Measurements from ENCODE around the gene SNRPA1.
A peak's percentile ranks its signal among the peaks of the same experiment; 100 is the strongest.
"Not testable (repeated sequence)": the region's sequence is repeated elsewhere in the genome, so short reads cannot be mapped to it uniquely, and the experiment has no call there.

The SNRPA1 gene

DNA sequence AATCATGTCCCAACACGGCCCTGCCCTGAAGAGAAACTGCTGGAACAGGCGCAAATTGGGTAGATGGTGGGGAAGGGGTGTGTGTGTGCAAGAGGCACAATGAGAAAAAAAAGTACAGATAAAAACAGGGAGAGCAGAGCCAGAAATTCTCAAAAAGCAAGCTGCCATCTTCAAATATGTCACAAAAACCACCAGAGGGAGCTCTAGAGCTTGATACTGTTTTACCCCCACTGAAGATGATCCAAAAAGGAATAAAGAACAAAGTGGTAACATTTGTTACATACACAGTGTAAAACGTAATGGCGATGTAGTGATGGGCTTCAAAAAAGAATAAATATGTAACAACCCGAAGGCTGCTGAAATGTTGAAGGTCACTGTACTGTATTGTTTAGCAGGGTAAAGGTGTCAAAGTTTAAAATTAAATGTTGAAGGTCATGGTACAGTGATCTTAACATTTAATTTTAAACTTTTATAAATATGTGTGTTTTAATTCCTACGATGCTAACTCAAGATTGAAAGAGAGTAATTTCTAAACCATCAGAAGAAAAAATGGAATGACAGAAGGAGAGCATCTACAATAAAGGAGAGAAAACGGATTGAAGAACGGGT, 6.0 kb downstream of the SNRPA1 start:
- no peaks in the 10 kb centered on the region for H3K27me3 Mint-ChIP-seq (ENCODE audit: low read depth)
- TF ChIP-seq, protein P1, sequence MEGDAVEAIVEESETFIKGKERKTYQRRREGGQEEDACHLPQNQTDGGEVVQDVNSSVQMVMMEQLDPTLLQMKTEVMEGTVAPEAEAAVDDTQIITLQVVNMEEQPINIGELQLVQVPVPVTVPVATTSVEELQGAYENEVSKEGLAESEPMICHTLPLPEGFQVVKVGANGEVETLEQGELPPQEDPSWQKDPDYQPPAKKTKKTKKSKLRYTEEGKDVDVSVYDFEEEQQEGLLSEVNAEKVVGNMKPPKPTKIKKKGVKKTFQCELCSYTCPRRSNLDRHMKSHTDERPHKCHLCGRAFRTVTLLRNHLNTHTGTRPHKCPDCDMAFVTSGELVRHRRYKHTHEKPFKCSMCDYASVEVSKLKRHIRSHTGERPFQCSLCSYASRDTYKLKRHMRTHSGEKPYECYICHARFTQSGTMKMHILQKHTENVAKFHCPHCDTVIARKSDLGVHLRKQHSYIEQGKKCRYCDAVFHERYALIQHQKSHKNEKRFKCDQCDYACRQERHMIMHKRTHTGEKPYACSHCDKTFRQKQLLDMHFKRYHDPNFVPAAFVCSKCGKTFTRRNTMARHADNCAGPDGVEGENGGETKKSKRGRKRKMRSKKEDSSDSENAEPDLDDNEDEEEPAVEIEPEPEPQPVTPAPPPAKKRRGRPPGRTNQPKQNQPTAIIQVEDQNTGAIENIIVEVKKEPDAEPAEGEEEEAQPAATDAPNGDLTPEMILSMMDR (IDR thresholded peaks at IDR 0.05; ENCODE audit: unreplicated experiment in 3 of 3) = peak; percentile 56 to 60 (median 58)
- H3K36me3 Mint-ChIP-seq (ENCODE audit: low read depth) = peaks cover 55% of the 10 kb centered on the region
- H3K4me1 Mint-ChIP-seq = peaks cover 18% of the 10 kb centered on the region
- H3K27ac Mint-ChIP-seq = no peak overlapping the region
- no peaks in the 10 kb centered on the region for H3K9me3 Mint-ChIP-seq
- no peak overlapping the region for H3K4me3 Mint-ChIP-seq

DNA sequence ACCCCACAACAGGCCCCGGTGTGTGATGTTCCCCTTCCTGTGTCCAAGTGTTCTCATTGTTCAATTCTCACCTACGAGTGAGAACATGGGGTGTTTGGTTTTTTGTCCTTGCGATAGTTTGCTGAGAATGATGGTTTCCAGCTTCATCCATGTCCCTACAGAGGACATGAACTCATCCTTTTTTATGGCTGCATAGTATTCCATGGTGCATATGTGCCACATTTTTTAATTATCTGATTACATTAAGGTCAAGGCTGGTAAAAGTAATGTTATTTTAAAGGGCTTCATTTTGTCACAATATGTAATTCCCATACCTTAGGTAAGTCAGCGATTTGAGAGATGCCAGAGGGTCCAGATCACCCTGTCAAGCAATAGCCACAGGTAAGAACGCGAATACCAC, 7.7 kb downstream of the SNRPA1 start:
- H3K4me1 Mint-ChIP-seq; H3K4me3 Mint-ChIP-seq; H3K9me3 Mint-ChIP-seq; H3K27ac Mint-ChIP-seq; H3K27me3 Mint-ChIP-seq (ENCODE audit: low read depth): not testable (repeated sequence)
- H3K36me3 Mint-ChIP-seq (ENCODE audit: low read depth) = peaks cover 66% of the 10 kb centered on the region

DNA sequence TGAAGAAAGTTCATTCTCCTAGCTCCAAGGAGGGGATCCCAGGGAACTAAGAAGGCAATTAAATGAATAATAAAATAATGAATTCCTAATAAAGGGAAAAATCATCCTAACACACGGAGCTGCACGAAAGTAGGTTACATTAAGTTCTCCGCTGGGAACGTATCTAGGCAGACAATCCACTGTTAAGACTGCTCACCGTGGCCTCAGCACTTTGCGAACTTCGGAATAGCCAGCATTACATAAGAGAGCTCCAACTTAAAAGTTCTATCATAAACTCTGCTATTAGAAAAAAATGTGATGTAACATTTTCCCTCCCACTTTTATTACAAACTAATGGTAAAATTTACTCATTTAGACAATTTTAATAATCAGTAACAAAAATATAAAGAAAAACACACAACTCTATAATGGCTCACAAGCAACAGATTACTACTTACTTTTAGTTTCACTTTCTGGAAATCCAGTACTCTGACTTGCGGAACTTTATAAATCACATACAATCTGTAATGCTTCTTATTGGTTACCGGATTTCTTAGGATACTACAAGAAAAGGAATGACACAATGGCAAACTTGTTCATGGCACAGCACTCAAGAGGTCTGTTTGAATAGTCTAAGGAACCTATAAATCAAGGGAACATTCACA, 8.5 kb downstream of the SNRPA1 start:
- H3K27me3 Mint-ChIP-seq (ENCODE audit: low read depth) = no peaks in the 10 kb centered on the region

DNA sequence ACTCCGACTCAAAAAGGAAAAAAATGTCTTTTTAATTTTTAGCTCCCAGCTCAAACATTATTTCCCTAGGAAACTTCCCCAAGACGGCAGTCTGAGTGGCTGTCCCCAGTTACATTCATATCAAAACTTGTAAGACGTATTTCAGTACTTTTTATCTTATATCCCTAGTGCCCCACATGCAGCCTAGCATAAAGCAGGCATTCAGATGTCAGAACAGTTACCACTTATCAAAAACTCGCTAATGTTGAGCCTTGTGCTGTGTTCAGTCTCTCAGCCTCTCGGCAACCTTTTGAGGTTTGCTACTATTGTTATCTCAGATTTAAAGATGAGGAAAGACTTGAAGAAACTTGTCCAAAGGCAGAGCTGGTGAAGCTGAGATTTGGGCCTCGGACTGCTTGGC, 11.1 kb downstream of the SNRPA1 start:
- Mint-ChIP-seq H3K27ac (no peak overlapping the region), H3K27me3 (ENCODE audit: low read depth) (no peaks in the 10 kb centered on the region), H3K4me3 (no peak overlapping the region), H3K4me1 (no peaks in the 10 kb centered on the region), H3K9me3 (no peaks in the 10 kb centered on the region), H3K36me3 (ENCODE audit: low read depth) (peaks cover 74% of the 10 kb centered on the region)
- TF ChIP-seq, protein P1 (IDR thresholded peaks at IDR 0.05; ENCODE audit: unreplicated experiment in 3 of 3) = no peak

More for the DNA sequence above, 8.5 kb downstream of the SNRPA1 start:
- Mint-ChIP-seq H3K9me3 (no peaks in the 10 kb centered on the region), H3K27ac (no peak overlapping the region), H3K4me1 (peaks cover 7% of the 10 kb centered on the region), H3K4me3 (no peak overlapping the region), H3K36me3 (ENCODE audit: low read depth) (peaks cover 74% of the 10 kb centered on the region)
- TF ChIP-seq, protein P1 (IDR thresholded peaks at IDR 0.05; ENCODE audit: unreplicated experiment in 3 of 3) = no peak

DNA sequence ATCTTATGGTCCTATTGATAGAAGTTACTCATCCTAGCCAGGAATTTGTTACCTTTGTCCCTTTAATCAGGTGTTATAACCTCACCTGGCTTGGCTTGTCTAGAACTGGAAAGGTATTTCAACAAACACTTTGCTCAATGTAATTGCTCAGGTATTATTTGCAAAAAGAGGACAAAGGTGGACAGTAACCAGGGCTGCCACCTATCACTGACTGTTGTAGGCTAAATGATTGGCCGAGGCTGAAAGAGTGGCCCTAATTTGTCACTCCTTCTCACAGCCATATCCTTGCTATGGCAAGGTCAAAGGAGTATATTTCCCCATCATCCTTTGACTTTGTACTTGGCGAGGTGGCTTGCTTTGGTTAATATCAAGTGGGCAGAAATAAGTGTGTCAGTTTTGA, 15.0 kb downstream of the SNRPA1 start:
- Mint-ChIP-seq H3K27me3 (ENCODE audit: low read depth) (no peaks in the 10 kb centered on the region), H3K27ac (no peak overlapping the region), H3K4me1 (peaks cover 13% of the 10 kb centered on the region), H3K36me3 (ENCODE audit: low read depth) (peaks cover 46% of the 10 kb centered on the region), H3K4me3 (no peak overlapping the region), H3K9me3 (no peaks in the 10 kb centered on the region)
- TF ChIP-seq, protein P1 (IDR thresholded peaks at IDR 0.05; ENCODE audit: unreplicated experiment in 3 of 3) = no peak

DNA sequence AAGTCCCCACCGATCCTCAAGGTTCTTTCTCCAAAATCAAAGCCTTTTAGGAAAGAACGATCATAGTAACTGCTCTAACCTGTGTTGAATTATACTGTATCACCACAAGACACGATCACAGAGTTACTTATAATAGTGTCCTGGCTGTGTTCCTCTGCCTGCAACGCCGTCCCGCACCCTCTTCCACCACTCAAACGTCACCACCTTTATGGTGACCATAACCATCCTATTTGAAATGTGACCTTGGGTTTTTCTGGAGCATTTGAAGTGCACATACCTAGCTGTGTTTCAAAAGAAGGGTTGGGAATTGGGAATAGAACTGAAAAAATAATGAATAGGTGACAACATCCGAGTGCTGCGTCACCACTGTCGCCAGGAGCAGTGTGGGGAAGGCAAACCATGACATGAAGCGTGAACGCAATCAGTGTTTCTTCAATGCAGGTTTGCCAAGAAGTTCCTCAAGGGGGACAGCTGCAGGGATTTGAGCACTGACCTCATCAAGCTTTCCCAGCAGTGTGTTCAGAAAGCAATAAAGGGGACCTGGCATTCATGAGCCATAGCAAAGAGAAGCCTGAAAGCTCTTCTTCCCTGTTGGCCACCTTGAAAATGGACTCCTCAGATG, 17.0 kb downstream of the SNRPA1 start:
- Mint-ChIP-seq H3K27ac (peak overlapping the region; percentile 59 to 91 (median 68)), H3K36me3 (ENCODE audit: low read depth) (peaks cover 52% of the 10 kb centered on the region), H3K4me1 (peaks cover 13% of the 10 kb centered on the region)

More for the DNA sequence above, 17.0 kb downstream of the SNRPA1 start:
- TF ChIP-seq, protein P1 (IDR thresholded peaks at IDR 0.05; ENCODE audit: unreplicated experiment in 3 of 3) = no peak
- H3K9me3 Mint-ChIP-seq = no peaks in the 10 kb centered on the region
- H3K27me3 Mint-ChIP-seq (ENCODE audit: low read depth) = no peaks in the 10 kb centered on the region
- H3K4me3 Mint-ChIP-seq = peak overlapping the region; percentile 91 to 97 (median 93)
